ENCODE results near the gene HPS1.

- no peak for TF ChIP-seq POLR2A (IDR thresholded peaks at IDR 0.05)
- TF ChIP-seq CTCF (IDR thresholded peaks at IDR 0.05) = no peak
These were observed 42.1 kb upstream of the HPS1 start for GRCh38 chr10:98488669-98489430.
